HUES48 (cell line): ENCODE results near the gene KDM2B.

Source experiments
- H3K27ac ChIP-seq: one replicate; pipeline ENCODE4 v1.7.0; 2013; ENCODE audit warnings: low read depth, low read length, inconsistent platforms
- H3K27me3 ChIP-seq: 2 replicates; pipeline ENCODE4 v1.6.1; 2013; ENCODE audit warnings: mild to moderate bottlenecking, low read length; ENCODE audit not compliant: control insufficient read depth, insufficient read depth
- H3K36me3 ChIP-seq: 2 replicates; pipeline ENCODE4 v1.6.1; 2013; ENCODE audit warnings: low read length; ENCODE audit not compliant: control insufficient read depth, insufficient read depth
- H3K4me1 ChIP-seq: 2 replicates; pipeline ENCODE4 v1.6.1; 2013; ENCODE audit warnings: mild to moderate bottlenecking, low read length; ENCODE audit not compliant: control insufficient read depth, insufficient read depth
- H3K4me3 ChIP-seq: 2 replicates; pipeline ENCODE4 v1.5.1; 2013; ENCODE audit warnings: mild to moderate bottlenecking, low read depth, low read length
- H3K9ac ChIP-seq: 2 replicates; pipeline ENCODE4 v1.6.1; 2013; ENCODE audit warnings: mild to moderate bottlenecking, low read depth, low read length, moderate library complexity
- H3K9me3 ChIP-seq: 2 replicates; pipeline ENCODE4 v1.6.1; 2013; ENCODE audit warnings: low read length; ENCODE audit not compliant: control insufficient read depth, insufficient read depth

KDM2B gene

DNA sequence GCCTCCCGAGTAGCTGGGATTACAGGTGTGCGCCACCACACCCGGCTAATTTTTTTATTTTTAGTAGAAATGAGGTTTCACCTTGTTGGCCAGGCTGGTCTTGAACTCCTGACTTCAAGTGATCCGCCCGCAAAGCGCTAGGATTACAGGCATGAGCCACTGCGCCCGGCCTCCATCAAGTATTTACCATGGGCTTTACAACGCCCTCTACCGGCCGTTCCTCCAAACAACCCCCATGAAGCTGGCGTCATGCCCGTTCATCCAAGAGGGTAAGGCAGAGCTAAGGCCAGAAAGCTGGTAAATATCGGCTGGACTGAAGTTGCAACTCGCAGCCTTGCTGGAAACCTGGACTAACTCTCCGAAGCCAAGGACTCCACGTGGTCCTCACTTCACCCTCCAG lies 139.3 kb downstream of the KDM2B start:
- H3K27me3 ChIP-seq = no peaks in the 10 kb centered on the region
- no peak overlapping the region for H3K9ac ChIP-seq
- H3K4me3 ChIP-seq = no peak overlapping the region
- peaks cover 83% of the 10 kb centered on the region for H3K36me3 ChIP-seq
- no peaks in the 10 kb centered on the region for H3K9me3 ChIP-seq
- H3K27ac ChIP-seq = no peak overlapping the region
- no peaks in the 10 kb centered on the region for H3K4me1 ChIP-seq

- no peaks in the 10 kb centered on the region for H3K4me1 ChIP-seq
- no peaks in the 10 kb centered on the region for H3K9me3 ChIP-seq
- H3K9ac ChIP-seq = no peak overlapping the region
- peaks cover 86% of the 10 kb centered on the region for H3K36me3 ChIP-seq
- no peaks in the 10 kb centered on the region for H3K27me3 ChIP-seq
- H3K27ac ChIP-seq = no peak overlapping the region
- H3K4me3 ChIP-seq = no peak overlapping the region
Observed at GRCh38 chr12:121440768-121441167, 140.1 kb downstream of the KDM2B start.

- Histone ChIP-seq H3K4me3 (no peak overlapping the region), H3K9ac (no peak overlapping the region), H3K27me3 (no peaks in the 10 kb centered on the region), H3K9me3 (no peaks in the 10 kb centered on the region), H3K4me1 (no peaks in the 10 kb centered on the region), H3K36me3 (peaks cover 87% of the 10 kb centered on the region), H3K27ac (no peak overlapping the region)
Observed at GRCh38 chr12:121439715-121440114, 141.1 kb downstream of the KDM2B start.

DNA sequence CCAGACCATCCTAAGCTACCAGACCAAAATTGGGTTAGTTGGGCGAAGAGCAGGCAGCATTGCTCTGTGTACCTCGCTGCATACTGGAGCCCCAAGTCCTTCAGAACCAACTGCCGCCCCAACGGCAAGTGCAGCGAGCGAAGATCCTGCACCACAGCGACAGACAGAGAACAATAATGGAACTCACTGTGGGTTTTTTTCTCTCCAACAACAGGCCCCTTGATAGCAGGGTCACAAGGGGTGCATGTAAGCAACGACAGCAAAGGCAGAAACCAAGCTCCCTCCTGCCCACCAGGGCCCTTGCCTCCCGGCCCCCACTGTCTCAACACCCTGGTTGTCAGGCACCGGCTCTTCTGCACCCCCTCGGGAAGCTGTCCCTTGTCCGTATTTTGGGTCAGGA lies 141.9 kb downstream of the KDM2B start:
- Histone ChIP-seq H3K9ac (no peak overlapping the region), H3K4me1 (no peaks in the 10 kb centered on the region), H3K27me3 (no peaks in the 10 kb centered on the region), H3K36me3 (peaks cover 82% of the 10 kb centered on the region), H3K4me3 (no peak overlapping the region), H3K9me3 (no peaks in the 10 kb centered on the region), H3K27ac (no peak overlapping the region)

DNA sequence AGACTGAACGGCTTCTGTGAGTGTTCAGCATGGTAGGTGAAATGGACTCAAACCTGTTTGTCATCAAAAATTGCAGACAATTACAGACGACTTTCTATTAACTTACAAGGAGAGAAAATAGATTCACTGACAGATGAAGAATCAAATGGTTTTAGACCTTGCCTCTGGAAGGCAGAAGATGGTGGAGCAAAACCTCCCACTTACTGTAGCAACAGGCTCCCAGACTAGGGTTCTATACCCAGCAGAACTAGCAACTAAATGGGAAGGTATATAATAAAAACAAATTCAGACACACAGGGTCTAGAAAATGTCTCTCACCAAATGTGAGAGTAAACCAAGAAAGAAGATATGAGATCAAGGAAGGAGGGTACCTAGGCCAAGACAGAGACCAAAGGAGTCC lies 144.1 kb downstream of the KDM2B start:
- Histone ChIP-seq H3K27me3 (no peaks in the 10 kb centered on the region), H3K36me3 (peaks cover 88% of the 10 kb centered on the region), H3K4me1 (no peaks in the 10 kb centered on the region), H3K9ac (no peak overlapping the region), H3K4me3 (no peak overlapping the region), H3K27ac (no peak overlapping the region), H3K9me3 (no peaks in the 10 kb centered on the region)

DNA sequence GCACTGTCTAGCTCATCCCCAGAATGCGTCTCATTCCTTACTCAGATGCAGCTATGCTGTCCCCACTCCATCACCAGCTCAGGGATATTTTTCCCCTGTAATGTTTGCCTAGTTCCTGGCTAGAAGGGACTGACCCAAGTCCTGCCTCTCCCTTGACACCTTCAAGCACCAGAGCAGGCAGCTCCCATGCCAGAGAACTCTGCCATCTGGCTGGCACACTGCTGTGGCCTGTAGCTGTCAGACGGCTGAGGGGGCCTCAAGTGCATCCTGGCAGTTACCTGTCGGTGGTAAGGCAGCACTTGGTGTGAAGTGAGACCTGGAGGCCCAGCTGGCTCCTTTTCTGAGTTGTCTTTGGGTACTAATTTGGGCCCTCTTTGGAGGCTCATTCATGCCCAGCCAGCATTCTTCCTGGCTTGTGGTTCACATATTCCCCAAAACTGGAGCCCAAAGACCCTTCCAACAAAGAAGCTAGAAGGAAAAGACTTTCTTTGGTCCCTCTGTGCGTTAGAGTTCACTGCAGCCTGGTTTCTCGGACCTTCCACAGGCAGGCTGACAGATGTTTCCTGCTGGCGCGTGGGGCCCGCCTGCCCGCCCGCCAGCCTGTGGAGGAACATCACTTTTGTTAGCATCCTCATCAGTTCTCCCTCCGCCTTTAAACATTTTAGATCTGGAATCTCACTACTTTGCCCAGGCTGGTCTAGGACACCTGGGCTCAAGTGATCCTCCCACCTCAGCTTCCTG lies 147.9 kb downstream of the KDM2B start:
- Histone ChIP-seq H3K4me1 (no peaks in the 10 kb centered on the region), H3K9ac (no peak overlapping the region), H3K27ac (no peak overlapping the region), H3K27me3 (no peaks in the 10 kb centered on the region), H3K4me3 (no peak overlapping the region), H3K36me3 (peaks cover 90% of the 10 kb centered on the region), H3K9me3 (no peaks in the 10 kb centered on the region)

- Histone ChIP-seq H3K27ac (no peak overlapping the region), H3K4me3 (no peak overlapping the region), H3K36me3 (peaks cover 92% of the 10 kb centered on the region), H3K27me3 (no peaks in the 10 kb centered on the region), H3K9me3 (no peaks in the 10 kb centered on the region), H3K9ac (no peak overlapping the region), H3K4me1 (no peaks in the 10 kb centered on the region)
Observed at GRCh38 chr12:121430833-121431415, 149.9 kb downstream of the KDM2B start.

DNA sequence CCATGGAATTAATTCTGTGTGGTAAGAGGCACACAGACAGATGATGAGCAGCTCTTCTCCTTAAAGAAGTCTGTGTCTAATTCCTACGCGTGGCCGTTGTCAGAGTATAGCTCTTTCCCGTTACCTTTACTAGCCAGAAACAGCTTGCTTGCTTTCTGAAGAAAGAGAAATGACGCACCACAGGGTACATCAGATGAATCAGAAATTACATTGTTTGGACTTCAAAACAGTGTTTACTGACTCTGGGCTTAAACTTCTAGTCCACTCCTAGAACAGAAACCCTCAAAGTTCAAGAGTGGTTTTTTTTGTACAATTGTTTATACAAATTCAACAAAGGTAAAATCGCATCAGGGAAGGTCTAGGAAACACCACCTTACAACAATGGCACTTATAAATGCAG lies 151.9 kb downstream of the KDM2B start:
- Histone ChIP-seq H3K9ac (no peak overlapping the region), H3K36me3 (peaks cover 98% of the 10 kb centered on the region), H3K27me3 (no peaks in the 10 kb centered on the region), H3K4me1 (no peaks in the 10 kb centered on the region), H3K9me3 (no peaks in the 10 kb centered on the region), H3K27ac (no peak overlapping the region), H3K4me3 (no peak overlapping the region)

- Histone ChIP-seq H3K4me1 (no peaks in the 10 kb centered on the region), H3K27ac (no peak overlapping the region), H3K9me3 (no peaks in the 10 kb centered on the region), H3K27me3 (no peaks in the 10 kb centered on the region), H3K9ac (no peak overlapping the region), H3K36me3 (peaks cover 98% of the 10 kb centered on the region), H3K4me3 (no peak overlapping the region)
Observed at GRCh38 chr12:121427556-121428050, 153.2 kb downstream of the KDM2B start.

- H3K27me3 ChIP-seq = no peaks in the 10 kb centered on the region
- peaks cover 99% of the 10 kb centered on the region for H3K36me3 ChIP-seq
- H3K9ac ChIP-seq = no peak overlapping the region
- H3K27ac ChIP-seq = no peak overlapping the region
- H3K4me3 ChIP-seq = no peak overlapping the region
- no peaks in the 10 kb centered on the region for H3K9me3 ChIP-seq
- no peaks in the 10 kb centered on the region for H3K4me1 ChIP-seq
Observed at GRCh38 chr12:121424624-121424975, 156.2 kb downstream of the KDM2B start.

DNA sequence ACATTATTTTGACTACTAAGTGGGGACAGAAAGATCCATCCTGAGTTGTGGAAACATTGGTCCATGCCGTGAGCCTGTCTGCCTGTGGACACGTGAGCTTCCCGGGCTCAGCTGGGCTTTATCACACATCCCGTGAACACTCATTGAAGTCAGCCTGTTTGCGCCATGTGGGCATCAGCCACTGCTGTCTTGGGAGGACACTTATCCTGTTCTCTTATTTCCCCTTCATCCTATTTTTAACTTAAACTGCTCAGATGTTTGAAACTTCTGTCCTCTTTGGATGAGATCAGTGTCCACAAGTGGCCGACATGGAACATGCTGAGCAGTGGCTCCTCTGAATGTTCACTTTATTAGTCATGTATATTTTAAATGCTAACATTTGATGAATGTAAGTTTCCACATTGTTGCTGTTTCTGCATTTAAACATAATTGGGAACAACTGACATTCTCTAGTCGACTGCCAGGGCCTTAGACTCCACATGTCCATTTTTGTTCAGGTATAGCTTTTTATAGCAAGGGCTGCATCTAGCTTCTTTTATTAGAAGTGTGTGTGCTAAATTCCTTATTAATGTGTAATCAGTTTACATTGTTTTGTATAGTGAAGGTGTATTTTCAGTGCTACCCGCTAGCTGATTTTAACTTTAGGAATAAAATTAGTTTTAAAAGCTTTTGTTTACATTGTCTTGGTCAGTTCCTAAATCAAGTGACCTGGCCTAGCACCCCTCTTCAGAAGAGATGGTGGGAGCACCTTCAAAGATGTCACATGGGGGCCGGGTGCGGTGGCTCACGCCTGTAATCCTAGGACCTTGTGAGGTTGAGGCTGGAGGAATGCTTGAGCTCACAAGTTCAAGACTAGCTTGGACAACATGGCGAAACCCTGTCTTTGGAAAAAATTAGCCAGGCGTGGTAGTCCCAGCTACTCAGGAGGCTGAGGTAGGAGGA lies 156.9 kb downstream of the KDM2B start:
- no peaks in the 10 kb centered on the region for H3K9me3 ChIP-seq
- no peak overlapping the region for H3K27ac ChIP-seq
- no peaks in the 10 kb centered on the region for H3K4me1 ChIP-seq
- peaks cover 99% of the 10 kb centered on the region for H3K36me3 ChIP-seq
- H3K27me3 ChIP-seq = no peaks in the 10 kb centered on the region
- H3K9ac ChIP-seq = no peak overlapping the region
- no peak overlapping the region for H3K4me3 ChIP-seq
